ENCODE data around the gene DCAF15.
"Not testable (repeated sequence)": the region's sequence is repeated elsewhere in the genome, so short reads cannot be mapped to it uniquely, and the experiment has no call there.

The DCAF15 gene

GRCh38 chr19:13969897-13970296 lies 17.6 kb downstream of the DCAF15 start:
- Mint-ChIP-seq H3K27me3 (ENCODE audit: low read depth, poor library complexity) (no peaks in the 10 kb centered on the region), H3K36me3 (ENCODE audit: low read depth) (peaks cover 32% of the 10 kb centered on the region), H3K4me3 (no peak overlapping the region), H3K27ac (no peak overlapping the region), H3K4me1 (peaks cover 9% of the 10 kb centered on the region), H3K9me3 (no peaks in the 10 kb centered on the region)
- no peak for DNase-seq
- no peak for TF ChIP-seq CTCF (IDR thresholded peaks at IDR 0.05)

- H3K4me1 Mint-ChIP-seq = peaks cover 19% of the 10 kb centered on the region
- H3K9me3 Mint-ChIP-seq; H3K27ac Mint-ChIP-seq; DNase-seq; H3K27me3 Mint-ChIP-seq (ENCODE audit: low read depth, poor library complexity); H3K4me3 Mint-ChIP-seq: not testable (repeated sequence)
- H3K36me3 Mint-ChIP-seq (ENCODE audit: low read depth) = peaks cover 45% of the 10 kb centered on the region
These were observed 19.6 kb downstream of the DCAF15 start for GRCh38 chr19:13971868-13972267.

- peaks cover 40% of the 10 kb centered on the region for H3K36me3 Mint-ChIP-seq (ENCODE audit: low read depth)
- no peak for DNase-seq
- no peak overlapping the region for H3K4me3 Mint-ChIP-seq
- no peaks in the 10 kb centered on the region for H3K27me3 Mint-ChIP-seq (ENCODE audit: low read depth, poor library complexity)
- no peak overlapping the region for H3K27ac Mint-ChIP-seq
- H3K9me3 Mint-ChIP-seq = no peaks in the 10 kb centered on the region
- H3K4me1 Mint-ChIP-seq = peaks cover 19% of the 10 kb centered on the region
- TF ChIP-seq CTCF (IDR thresholded peaks at IDR 0.05) = no peak
These were observed 20.3 kb downstream of the DCAF15 start for GRCh38 chr19:13972368-13973155.

GRCh38 chr19:13973479-13973878 lies 21.2 kb downstream of the DCAF15 start:
- H3K9me3 Mint-ChIP-seq; DNase-seq; H3K4me3 Mint-ChIP-seq; H3K27ac Mint-ChIP-seq; H3K27me3 Mint-ChIP-seq (ENCODE audit: low read depth, poor library complexity): not testable (repeated sequence)
- peaks cover 38% of the 10 kb centered on the region for H3K36me3 Mint-ChIP-seq (ENCODE audit: low read depth)
- H3K4me1 Mint-ChIP-seq = peaks cover 19% of the 10 kb centered on the region

- H3K4me3 Mint-ChIP-seq = no peak overlapping the region
- H3K4me1 Mint-ChIP-seq = peaks cover 19% of the 10 kb centered on the region
- DNase-seq = peak; percentile 68
These were observed 21.8 kb downstream of the DCAF15 start for GRCh38 chr19:13974073-13974472.

GRCh38 chr19:13975870-13976269 lies 23.6 kb downstream of the DCAF15 start:
- no peak for TF ChIP-seq CTCF (IDR thresholded peaks at IDR 0.05)
- no peaks in the 10 kb centered on the region for H3K27me3 Mint-ChIP-seq (ENCODE audit: low read depth, poor library complexity)
- H3K36me3 Mint-ChIP-seq (ENCODE audit: low read depth) = peaks cover 26% of the 10 kb centered on the region
- H3K27ac Mint-ChIP-seq = peak overlapping the region; percentile 38
- no peak overlapping the region for H3K4me3 Mint-ChIP-seq
- H3K9me3 Mint-ChIP-seq = no peaks in the 10 kb centered on the region
- no peak for DNase-seq
- H3K4me1 Mint-ChIP-seq = peaks cover 28% of the 10 kb centered on the region

More at GRCh38 chr19:13974073-13974472, 21.8 kb downstream of the DCAF15 start:
- Mint-ChIP-seq H3K36me3 (ENCODE audit: low read depth) (peaks cover 34% of the 10 kb centered on the region), H3K27ac (peak overlapping the region; percentile 21), H3K27me3 (ENCODE audit: low read depth, poor library complexity) (no peaks in the 10 kb centered on the region), H3K9me3 (no peaks in the 10 kb centered on the region)
- no peak for TF ChIP-seq CTCF (IDR thresholded peaks at IDR 0.05)

- no peak for TF ChIP-seq CTCF (IDR thresholded peaks at IDR 0.05)
- no peak overlapping the region for H3K27ac Mint-ChIP-seq
These were observed 24.1 kb downstream of the DCAF15 start for GRCh38 chr19:13976446-13976845.

More at GRCh38 chr19:13976446-13976845, 24.1 kb downstream of the DCAF15 start:
- Mint-ChIP-seq H3K9me3 (no peaks in the 10 kb centered on the region), H3K4me1 (peaks cover 32% of the 10 kb centered on the region), H3K27me3 (ENCODE audit: low read depth, poor library complexity) (no peaks in the 10 kb centered on the region), H3K4me3 (no peak overlapping the region), H3K36me3 (ENCODE audit: low read depth) (peaks cover 26% of the 10 kb centered on the region)
- DNase-seq = no peak

Measured in nephron progenitor cell (in vitro differentiated cells).